ENCODE results near the gene GCSH.

The GCSH gene

GRCh38 chr16:81096715-81097208, 567 bp upstream of the GCSH start:
- no peak overlapping the region for H3K27ac ChIP-seq (ENCODE audit: low read length)
- peak overlapping the region; percentile 50 for H3K4me3 ChIP-seq (ENCODE audit: low read length)
- H3K27me3 ChIP-seq (ENCODE audit: insufficient read depth, low read length), result no peaks in the 10 kb centered on the region
- no peaks in the 10 kb centered on the region for H3K9me3 ChIP-seq (ENCODE audit: insufficient read depth, low read depth, low read length)
- H3K9ac ChIP-seq (ENCODE audit: low read depth, low read length), result no peak overlapping the region
- peaks cover 7% of the 10 kb centered on the region; the same call in 1 of the 2 replicates for H3K36me3 ChIP-seq (ENCODE audit: insufficient read depth, low read depth, low read length)
- H3K4me1 ChIP-seq (ENCODE audit: insufficient read depth, low read length), result no peaks in the 10 kb centered on the region

GRCh38 chr16:81095653-81095952, 592 bp downstream of the GCSH start:
- no peak overlapping the region for H3K27ac ChIP-seq (ENCODE audit: low read length)
- H3K4me1 ChIP-seq (ENCODE audit: insufficient read depth, low read length), result no peaks in the 10 kb centered on the region
- H3K9ac ChIP-seq (ENCODE audit: low read depth, low read length), result peak overlapping the region; percentile 89
- peak overlapping the region; percentile 93 for H3K4me3 ChIP-seq (ENCODE audit: low read length)
- peaks cover 14% of the 10 kb centered on the region; the same call in 1 of the 2 replicates for H3K36me3 ChIP-seq (ENCODE audit: insufficient read depth, low read depth, low read length)
- H3K27me3 ChIP-seq (ENCODE audit: insufficient read depth, low read length), result no peaks in the 10 kb centered on the region
- H3K9me3 ChIP-seq (ENCODE audit: insufficient read depth, low read depth, low read length), result no peaks in the 10 kb centered on the region

GRCh38 chr16:81094771-81095251, 1.4 kb downstream of the GCSH start:
- peak overlapping the region; percentile 89; the same call in 1 of the 2 replicates for H3K9ac ChIP-seq (ENCODE audit: low read depth, low read length)
- no peak overlapping the region for H3K27ac ChIP-seq (ENCODE audit: low read length)

GRCh38 chr16:81088836-81089235, 7.4 kb downstream of the GCSH start:
- H3K9ac ChIP-seq (ENCODE audit: low read depth, low read length), result no peak overlapping the region
- H3K4me3 ChIP-seq (ENCODE audit: low read length), result no peak overlapping the region
- peaks cover 58% of the 10 kb centered on the region for H3K36me3 ChIP-seq (ENCODE audit: insufficient read depth, low read depth, low read length)
- H3K9me3 ChIP-seq (ENCODE audit: insufficient read depth, low read depth, low read length), result no peaks in the 10 kb centered on the region
- no peaks in the 10 kb centered on the region for H3K27me3 ChIP-seq (ENCODE audit: insufficient read depth, low read length)
- no peak overlapping the region for H3K27ac ChIP-seq (ENCODE audit: low read length)
- no peaks in the 10 kb centered on the region for H3K4me1 ChIP-seq (ENCODE audit: insufficient read depth, low read length)

More at GRCh38 chr16:81094771-81095251, 1.4 kb downstream of the GCSH start:
- Histone ChIP-seq H3K27me3 (ENCODE audit: insufficient read depth, low read length) (no peaks in the 10 kb centered on the region), H3K9me3 (ENCODE audit: insufficient read depth, low read depth, low read length) (no peaks in the 10 kb centered on the region), H3K36me3 (ENCODE audit: insufficient read depth, low read depth, low read length) (peaks cover 22% of the 10 kb centered on the region), H3K4me1 (ENCODE audit: insufficient read depth, low read length) (no peaks in the 10 kb centered on the region), H3K4me3 (ENCODE audit: low read length) (peak overlapping the region; percentile 93)

GRCh38 chr16:81081014-81081413, 15.2 kb downstream of the GCSH start:
- no peaks in the 10 kb centered on the region for H3K9me3 ChIP-seq (ENCODE audit: insufficient read depth, low read depth, low read length)
- no peaks in the 10 kb centered on the region for H3K27me3 ChIP-seq (ENCODE audit: insufficient read depth, low read length)
- H3K36me3 ChIP-seq (ENCODE audit: insufficient read depth, low read depth, low read length), result peaks cover 26% of the 10 kb centered on the region
- no peak overlapping the region for H3K9ac ChIP-seq (ENCODE audit: low read depth, low read length)
- no peak overlapping the region for H3K4me3 ChIP-seq (ENCODE audit: low read length)
- H3K27ac ChIP-seq (ENCODE audit: low read length), result no peak overlapping the region
- no peaks in the 10 kb centered on the region; the same call in 1 of the 2 replicates for H3K4me1 ChIP-seq (ENCODE audit: insufficient read depth, low read length)

- H3K4me3 ChIP-seq (ENCODE audit: low read length), result no peak overlapping the region
- no peak overlapping the region for H3K27ac ChIP-seq (ENCODE audit: low read length)
- no peaks in the 10 kb centered on the region for H3K27me3 ChIP-seq (ENCODE audit: insufficient read depth, low read length)
- H3K9ac ChIP-seq (ENCODE audit: low read depth, low read length), result no peak overlapping the region
- H3K9me3 ChIP-seq (ENCODE audit: insufficient read depth, low read depth, low read length), result no peaks in the 10 kb centered on the region
- H3K4me1 ChIP-seq (ENCODE audit: insufficient read depth, low read length), result no peaks in the 10 kb centered on the region; the same call in 1 of the 2 replicates
- peaks cover 23% of the 10 kb centered on the region for H3K36me3 ChIP-seq (ENCODE audit: insufficient read depth, low read depth, low read length)
These were observed 16.0 kb downstream of the GCSH start for GRCh38 chr16:81080233-81080632.

GRCh38 chr16:81077076-81077940, 18.9 kb downstream of the GCSH start, which contains the start of gene C16orf46:
Gene C16orf46, minus strand, starts transcription at chr16:81077238. Its CDS starts 13,283 bp downstream, at chr16:81063955.
- Histone ChIP-seq H3K27me3 (ENCODE audit: insufficient read depth, low read length) (no peaks in the 10 kb centered on the region), H3K9me3 (ENCODE audit: insufficient read depth, low read depth, low read length) (no peaks in the 10 kb centered on the region), H3K9ac (ENCODE audit: low read depth, low read length) (peak within 1 kb of the TSS; percentile 92), H3K4me1 (ENCODE audit: insufficient read depth, low read length) (peaks cover 12% of the 10 kb centered on the region; the same call in 1 of the 2 replicates), H3K4me3 (ENCODE audit: low read length) (peak within 1 kb of the TSS; percentile 82), H3K36me3 (ENCODE audit: insufficient read depth, low read depth, low read length) (peaks cover 3% of the 10 kb centered on the region; the same call in 1 of the 2 replicates), H3K27ac (ENCODE audit: low read length) (peak within 1 kb of the TSS; percentile 85)

GRCh38 chr16:81076566-81077075, 19.6 kb downstream of the GCSH start:
- Histone ChIP-seq H3K27ac (ENCODE audit: low read length) (no peak overlapping the region), H3K27me3 (ENCODE audit: insufficient read depth, low read length) (no peaks in the 10 kb centered on the region), H3K36me3 (ENCODE audit: insufficient read depth, low read depth, low read length) (peaks cover 3% of the 10 kb centered on the region; the same call in 1 of the 2 replicates), H3K4me3 (ENCODE audit: low read length) (peak overlapping the region; percentile 82), H3K9ac (ENCODE audit: low read depth, low read length) (peak overlapping the region; percentile 92; the same call in 1 of the 2 replicates), H3K9me3 (ENCODE audit: insufficient read depth, low read depth, low read length) (no peaks in the 10 kb centered on the region), H3K4me1 (ENCODE audit: insufficient read depth, low read length) (peaks cover 12% of the 10 kb centered on the region; the same call in 1 of the 2 replicates)

GRCh38 chr16:81073560-81074330, 22.4 kb downstream of the GCSH start:
- no peaks in the 10 kb centered on the region for H3K27me3 ChIP-seq (ENCODE audit: insufficient read depth, low read length)
- no peaks in the 10 kb centered on the region for H3K9me3 ChIP-seq (ENCODE audit: insufficient read depth, low read depth, low read length)
- no peak overlapping the region for H3K4me3 ChIP-seq (ENCODE audit: low read length)
- no peak overlapping the region; the same call in 1 of the 2 replicates for H3K9ac ChIP-seq (ENCODE audit: low read depth, low read length)
- H3K36me3 ChIP-seq (ENCODE audit: insufficient read depth, low read depth, low read length), result no peaks in the 10 kb centered on the region
- H3K27ac ChIP-seq (ENCODE audit: low read length), result no peak overlapping the region
- peaks cover 12% of the 10 kb centered on the region; the same call in 1 of the 2 replicates for H3K4me1 ChIP-seq (ENCODE audit: insufficient read depth, low read length)

- Histone ChIP-seq H3K27ac (ENCODE audit: low read length) (no peak overlapping the region), H3K27me3 (ENCODE audit: insufficient read depth, low read length) (no peaks in the 10 kb centered on the region), H3K9ac (ENCODE audit: low read depth, low read length) (no peak overlapping the region), H3K4me1 (ENCODE audit: insufficient read depth, low read length) (peaks cover 12% of the 10 kb centered on the region; the same call in 1 of the 2 replicates), H3K36me3 (ENCODE audit: insufficient read depth, low read depth, low read length) (no peaks in the 10 kb centered on the region), H3K4me3 (ENCODE audit: low read length) (no peak overlapping the region), H3K9me3 (ENCODE audit: insufficient read depth, low read depth, low read length) (no peaks in the 10 kb centered on the region)
These were observed 24.4 kb downstream of the GCSH start for GRCh38 chr16:81071805-81072204.

GRCh38 chr16:81070979-81071378, 25.2 kb downstream of the GCSH start:
- no peaks in the 10 kb centered on the region for H3K27me3 ChIP-seq (ENCODE audit: insufficient read depth, low read length)
- no peak overlapping the region for H3K27ac ChIP-seq (ENCODE audit: low read length)
- H3K36me3 ChIP-seq (ENCODE audit: insufficient read depth, low read depth, low read length), result no peaks in the 10 kb centered on the region
- peaks cover 12% of the 10 kb centered on the region; the same call in 1 of the 2 replicates for H3K4me1 ChIP-seq (ENCODE audit: insufficient read depth, low read length)
- H3K9me3 ChIP-seq (ENCODE audit: insufficient read depth, low read depth, low read length), result no peaks in the 10 kb centered on the region
- H3K9ac ChIP-seq (ENCODE audit: low read depth, low read length), result no peak overlapping the region
- H3K4me3 ChIP-seq (ENCODE audit: low read length), result no peak overlapping the region

All from iPS-20b (cell line).